NCI-H226 (cell line): ENCODE data around the gene PATJ.
"Not testable (repeated sequence)": the region's sequence is repeated elsewhere in the genome, so short reads cannot be mapped to it uniquely, and the experiment has no call there.

ENCODE experiments used
- DNase-seq: peaks from one replicate; pipeline ENCODE4 v3.0.0-alpha.2; 2015

Gene PATJ

DNA sequence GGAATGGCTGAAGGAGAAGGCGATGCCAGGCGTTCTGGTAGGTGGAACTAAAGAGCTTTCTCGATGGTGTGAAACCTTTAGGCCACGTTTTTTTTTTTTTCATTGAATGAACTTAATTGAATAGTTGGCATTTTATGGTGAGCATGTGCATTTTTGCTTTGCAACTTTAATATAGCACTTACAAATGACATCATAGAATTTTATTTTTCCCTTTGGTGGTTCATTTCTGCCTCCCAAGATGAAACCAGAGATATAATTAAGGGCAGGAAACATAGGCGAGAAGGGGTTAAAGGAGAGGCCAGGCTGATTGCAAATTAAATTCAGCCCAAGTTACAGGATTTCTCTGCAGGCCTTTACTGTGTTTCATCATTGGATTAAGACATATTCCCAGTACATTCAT is 366.8 kb downstream of the PATJ start:
- DNase-seq = no peak

DNA sequence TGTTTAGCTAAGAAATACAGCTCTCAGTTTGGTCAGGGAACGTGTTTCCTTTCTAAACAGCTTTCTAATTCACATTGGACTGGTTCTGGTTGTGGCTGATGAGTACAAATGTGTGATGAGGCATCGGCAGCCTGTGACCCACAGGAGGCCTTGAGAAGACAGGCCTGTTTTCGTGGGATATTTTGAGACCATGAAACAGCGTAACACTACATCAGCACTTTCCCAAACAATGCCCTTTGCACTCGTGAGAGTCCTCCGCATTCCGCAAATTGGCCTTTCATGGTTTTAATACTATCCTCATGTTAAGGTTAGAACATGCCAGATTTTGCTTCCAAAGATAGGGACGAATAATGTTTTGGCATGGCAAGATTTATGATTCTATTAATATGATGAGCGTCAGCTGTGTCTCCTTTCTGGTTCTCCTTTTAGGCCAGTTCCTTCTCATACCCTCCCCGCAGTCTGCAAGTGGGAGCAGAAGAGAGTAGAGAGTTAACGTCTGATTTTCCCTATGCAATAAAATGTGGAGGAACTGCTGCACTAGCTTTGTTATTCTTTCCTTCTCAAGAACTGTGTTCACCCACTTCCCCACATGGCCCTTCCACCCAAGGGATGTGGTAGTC is 368.0 kb downstream of the PATJ start:
- DNase-seq = no peak

DNA sequence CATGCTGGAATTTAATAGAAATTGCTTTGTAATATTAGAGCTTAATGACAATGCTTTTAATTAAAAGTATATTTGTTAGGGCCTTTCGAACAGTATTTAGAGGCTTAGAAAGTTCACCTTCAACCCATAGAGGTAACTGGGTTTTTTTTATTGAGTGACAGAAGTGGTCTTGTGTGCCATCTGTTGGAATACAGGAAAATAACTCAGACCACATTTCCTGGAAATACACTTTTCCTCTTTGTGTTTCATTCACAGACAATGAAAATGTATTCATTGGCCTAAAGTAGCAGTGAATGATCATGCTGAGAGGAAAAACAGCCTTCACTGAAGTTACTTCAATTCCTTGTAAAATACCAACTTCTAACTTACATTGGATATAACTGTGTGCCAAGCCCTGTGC is 368.8 kb downstream of the PATJ start:
- no peak for DNase-seq

DNA sequence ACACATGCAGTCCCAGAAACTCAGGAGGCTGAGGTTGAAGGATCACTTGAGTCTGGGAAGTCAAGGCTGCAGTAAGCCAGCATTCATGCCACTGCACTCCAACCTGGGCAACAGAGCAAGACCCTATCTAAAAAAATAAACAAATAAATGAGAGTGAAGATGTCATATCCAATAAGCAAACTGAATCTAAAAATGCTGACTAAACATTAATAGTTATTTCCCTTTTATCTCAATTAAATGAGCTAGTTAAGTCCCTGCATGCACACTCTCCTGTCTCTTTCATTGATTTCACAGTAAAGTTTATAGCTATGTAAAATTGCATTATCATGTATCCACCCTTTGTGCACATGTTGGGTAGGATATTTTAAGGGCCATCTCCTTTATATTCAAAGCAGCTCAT is 371.2 kb downstream of the PATJ start:
- DNase-seq = no peak

DNA sequence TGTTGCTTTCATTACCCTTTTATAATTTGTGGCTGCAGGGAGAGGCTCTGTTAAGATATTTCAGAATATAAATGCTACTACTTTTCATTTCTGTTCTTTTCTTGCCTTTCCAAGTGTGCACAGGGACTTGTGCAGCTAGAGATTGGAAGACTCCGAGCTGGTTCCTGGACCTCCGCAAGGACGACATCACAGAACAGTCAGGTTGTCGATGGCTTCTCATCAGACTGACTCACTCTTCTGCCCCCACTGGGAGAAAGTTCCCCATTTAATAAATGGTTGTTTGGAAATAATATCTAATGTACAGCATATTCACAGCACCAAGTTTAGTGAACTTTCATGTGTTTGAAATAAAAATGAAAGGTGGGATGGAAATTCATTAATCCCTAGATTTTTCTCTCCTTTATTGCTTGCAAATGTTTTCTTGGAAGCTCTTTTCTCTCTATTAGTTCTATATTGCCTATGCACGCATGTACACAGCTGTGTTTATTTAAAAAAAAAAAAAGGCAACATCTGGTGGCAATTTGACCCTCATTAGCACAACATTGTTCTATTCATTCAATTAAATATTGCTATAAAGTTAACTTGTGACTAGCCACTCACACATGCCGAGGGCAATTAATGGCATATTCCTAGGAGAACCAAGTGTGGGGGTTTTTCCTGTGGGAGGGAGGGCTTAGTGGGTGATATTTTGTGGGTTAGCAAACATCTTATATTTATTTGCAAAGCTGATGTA is 374.9 kb downstream of the PATJ start:
- no peak for DNase-seq

DNA sequence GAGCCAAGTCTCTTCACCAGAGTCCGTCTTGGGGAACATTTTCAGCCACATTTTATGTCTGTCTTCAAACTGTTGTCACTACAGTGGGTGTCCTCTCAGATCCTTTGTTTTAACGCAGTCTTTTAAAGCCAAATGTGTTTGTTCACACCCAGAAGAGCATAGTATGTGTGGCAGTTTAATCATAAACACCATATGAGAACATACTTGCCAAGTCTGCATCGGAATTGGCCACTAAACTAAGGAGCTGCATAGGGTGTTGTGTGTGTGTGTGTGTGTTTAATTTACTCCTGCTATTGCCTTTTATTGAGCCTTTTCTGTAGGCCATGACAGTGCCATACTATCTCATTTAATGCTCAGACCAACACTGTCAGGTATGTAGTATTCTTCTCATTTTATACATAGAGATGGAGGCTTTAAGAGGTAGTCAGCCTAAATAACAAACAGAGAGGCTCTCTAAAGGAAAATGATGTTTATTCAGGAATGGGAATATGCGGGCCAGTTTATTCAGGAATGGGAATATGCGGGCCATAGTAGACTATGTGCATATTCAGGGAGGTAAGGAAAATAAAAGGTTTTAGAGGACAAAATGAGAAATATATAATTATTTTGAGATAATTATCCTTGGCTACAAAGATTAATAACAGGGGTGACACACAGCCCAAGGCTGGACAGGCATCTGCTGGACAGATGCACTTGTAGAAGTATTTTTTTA is 384.5 kb downstream of the PATJ start:
- no peak for DNase-seq

DNA sequence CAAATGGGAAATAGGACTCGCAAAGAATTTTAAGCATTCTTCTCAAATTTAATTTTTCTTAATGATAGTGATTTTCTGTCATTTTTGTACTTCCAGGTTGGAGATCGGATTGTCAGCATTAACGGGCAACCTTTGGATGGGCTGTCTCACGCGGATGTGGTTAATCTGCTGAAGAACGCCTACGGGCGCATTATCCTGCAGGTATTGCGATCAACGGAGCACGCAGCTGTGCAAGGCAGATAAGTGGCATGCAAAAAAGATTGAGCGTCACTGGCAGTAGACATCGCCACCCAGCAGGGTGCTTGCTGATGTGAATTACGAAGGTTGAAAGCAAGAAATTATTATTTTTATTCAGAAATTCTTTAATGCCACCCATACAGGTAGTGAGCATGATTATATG is 386.5 kb downstream of the PATJ start:
- DNase-seq = no peak

DNA sequence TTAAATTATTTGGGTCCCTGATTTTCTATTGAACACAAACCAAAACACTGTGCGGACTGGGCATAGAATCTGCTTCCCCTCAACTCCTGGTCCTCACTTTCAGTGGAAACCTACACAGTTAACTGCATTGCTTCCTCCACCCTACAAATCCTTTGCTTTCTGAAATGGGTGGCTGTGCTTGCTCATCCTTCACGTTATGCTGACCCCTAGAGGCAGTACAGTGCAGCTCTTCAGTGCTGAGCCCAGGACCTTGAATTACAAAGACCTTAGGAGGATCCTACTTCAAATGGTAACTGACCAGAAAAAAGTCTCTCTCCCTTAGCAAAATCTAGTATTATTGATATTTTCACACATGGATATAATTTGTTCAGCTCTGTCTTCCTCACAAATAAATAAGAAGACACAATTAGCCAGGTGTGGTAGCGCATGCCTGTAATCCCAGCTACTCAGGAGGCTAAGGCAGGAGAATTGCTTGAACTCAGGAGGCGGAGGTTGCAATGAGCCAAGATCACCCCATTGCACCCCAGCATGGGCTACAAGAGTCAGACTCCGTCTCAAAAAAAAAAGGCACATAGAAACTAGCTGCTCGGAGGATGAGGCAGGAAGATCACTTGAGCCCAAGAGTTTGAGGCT is 388.9 kb downstream of the PATJ start:
- DNase-seq = peak; percentile 44

DNA sequence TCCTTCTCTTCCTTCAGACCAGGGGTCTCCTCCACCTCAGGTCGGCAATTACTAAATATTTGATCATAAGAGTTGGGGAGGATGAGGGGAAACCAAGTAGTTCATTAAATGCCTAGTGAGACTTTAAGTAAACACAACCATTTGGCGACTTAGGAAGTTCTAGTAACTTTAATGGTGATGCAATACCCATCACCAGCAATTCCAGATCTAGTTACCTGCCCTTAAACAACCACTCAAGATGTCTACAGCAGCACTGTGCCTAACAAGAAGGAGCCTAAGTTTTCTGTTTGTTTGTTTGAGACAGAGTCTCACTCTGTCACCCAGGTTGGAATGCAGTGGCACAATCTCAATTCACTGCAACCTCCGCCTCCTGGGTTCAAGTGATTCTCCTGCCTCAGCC is 395.7 kb downstream of the PATJ start:
- no peak for DNase-seq

DNA sequence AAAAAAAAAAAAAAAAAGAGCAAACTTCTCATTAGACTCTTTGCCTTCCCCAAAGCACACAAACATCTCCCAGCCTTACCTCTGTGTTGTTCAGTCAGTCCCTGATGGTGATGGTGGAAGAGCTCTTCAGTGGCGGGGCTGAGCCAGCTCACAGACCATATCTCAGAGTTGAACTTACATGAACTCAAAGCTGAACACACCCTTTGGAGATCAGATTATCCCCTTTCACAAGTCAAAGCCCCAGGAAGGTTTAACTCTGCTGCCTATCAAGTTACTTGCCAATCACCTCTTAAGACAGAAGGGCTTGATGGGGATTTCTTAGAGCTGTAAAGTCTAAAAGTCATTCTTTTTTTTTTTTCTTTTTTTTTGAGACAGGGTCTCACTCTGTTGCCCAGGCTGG is 397.1 kb downstream of the PATJ start:
- DNase-seq = no peak

DNA sequence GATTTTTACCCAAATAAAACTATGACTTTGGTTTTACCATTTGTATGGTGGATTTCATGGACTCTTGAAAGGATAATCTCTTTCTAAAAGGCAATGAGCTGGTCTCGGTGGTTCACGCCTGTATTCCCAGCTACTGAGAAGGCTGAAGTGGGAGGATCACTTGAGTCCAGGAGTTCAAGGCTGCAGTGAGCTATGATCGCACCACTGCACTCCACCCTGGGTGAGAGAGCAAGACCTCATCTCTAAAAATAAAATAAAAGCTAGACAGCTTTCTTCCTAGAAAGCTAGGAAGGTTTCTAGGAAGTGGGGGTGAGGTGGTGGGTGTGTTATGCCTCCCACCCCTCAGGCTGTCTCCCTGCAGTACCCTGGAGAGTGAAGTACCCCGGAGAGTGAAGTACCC is 398.4 kb downstream of the PATJ start:
- DNase-seq = no peak

DNA sequence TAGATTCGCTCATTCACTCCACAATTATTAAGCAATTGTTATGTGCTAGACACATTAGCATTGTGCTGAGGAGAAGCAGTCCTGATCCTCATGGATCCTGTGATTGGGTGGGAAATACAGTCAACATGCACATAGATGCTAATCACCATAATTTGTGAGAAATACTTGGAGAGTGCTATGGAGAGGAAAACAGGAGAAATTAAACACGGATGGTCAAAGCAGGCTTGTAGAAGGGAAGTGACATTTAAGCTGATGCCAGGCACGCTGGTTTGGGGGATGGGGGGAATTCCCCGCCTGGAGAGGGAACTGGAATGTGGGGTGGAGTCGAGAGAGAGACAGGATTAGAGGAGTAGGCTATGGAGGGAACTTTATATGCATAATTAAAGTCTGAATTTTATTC is 400.2 kb downstream of the PATJ start:
- no peak for DNase-seq

DNA sequence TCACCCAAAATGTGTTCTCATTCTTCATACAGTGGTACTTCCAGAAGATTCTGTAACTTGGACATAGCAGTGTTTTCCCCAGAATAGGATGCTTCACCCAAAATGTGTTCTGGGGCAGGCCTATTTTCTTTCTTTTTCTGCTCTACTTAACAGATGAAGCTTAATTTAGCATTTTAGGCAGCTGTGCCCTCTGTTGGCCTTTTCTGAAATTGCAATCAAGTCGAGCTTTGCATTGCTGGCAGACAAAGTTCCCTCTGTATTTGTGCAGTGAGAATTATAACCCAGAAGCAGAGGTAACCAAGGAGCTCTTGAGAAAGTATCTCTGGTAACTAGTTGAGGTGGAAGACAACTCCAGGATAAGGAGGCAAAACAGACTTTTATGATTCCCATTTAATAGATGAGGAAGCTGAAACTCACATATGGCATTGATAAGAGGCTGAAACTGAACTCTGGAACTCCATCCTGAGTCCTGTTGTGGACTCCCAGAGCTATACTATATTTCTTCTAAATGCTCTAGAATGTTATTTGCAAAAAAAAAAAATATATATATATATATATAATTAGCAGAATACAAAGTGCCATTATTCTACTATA is 402.1 kb downstream of the PATJ start:
- peak; percentile 24 for DNase-seq

DNA sequence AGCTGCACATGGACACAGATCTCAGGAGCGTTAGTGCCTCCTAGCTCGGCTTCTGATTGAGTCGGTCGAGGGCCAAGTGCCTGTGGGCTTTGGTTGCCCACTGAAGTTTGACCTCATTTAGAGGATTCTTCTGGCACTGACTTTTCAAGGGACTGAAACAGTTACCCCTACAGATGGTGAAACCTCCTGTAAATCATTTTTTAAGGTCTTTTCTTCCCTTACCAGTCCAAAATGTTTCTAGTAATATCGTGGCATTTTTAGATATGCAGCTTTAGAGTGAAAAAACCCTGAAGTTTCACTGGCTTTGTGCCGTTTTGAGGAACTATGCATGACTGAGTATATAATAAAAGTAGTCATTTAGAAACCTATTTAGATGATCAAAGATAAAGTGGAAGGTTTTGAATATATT is 417.7 kb downstream of the PATJ start:
- no peak for DNase-seq

DNA sequence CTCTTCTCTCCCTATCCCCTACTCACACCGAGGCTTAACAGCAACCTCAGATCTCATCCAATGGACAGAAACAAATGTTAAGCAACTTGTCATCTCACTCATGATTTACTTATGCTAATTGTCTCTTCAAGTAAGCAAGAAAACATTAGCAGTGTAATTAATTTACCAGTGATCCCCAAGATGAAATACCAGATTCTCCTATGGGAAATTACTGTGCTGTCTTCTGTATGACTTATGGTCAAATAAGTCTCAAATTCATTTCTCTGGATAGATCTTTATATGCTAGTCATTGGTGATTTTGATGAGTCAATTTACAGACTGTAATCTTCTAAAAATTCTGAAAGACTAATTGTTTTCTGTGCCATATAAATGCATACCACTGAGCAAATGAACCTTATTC is 419.4 kb downstream of the PATJ start:
- DNase-seq = no peak

DNA sequence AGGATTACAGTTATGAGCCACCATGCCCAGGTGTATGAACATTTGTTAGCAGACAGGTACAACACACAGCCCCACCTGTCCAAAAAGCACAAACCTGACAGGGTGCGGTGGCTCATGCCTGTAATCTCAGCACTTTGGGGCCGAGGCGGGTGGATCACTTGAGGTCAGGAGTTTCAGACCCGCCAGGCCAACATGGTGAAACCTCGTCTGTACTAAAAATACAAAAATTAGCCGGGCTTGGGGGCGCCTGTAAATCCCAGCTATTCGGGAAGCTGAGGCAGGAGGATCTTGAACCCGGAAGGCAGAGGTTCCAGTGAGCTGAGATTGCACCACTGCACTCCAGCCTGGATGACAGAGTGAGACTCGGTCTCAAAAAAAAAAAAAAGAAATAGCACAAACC is 428.1 kb downstream of the PATJ start:
- DNase-seq = not testable (repeated sequence)

DNA sequence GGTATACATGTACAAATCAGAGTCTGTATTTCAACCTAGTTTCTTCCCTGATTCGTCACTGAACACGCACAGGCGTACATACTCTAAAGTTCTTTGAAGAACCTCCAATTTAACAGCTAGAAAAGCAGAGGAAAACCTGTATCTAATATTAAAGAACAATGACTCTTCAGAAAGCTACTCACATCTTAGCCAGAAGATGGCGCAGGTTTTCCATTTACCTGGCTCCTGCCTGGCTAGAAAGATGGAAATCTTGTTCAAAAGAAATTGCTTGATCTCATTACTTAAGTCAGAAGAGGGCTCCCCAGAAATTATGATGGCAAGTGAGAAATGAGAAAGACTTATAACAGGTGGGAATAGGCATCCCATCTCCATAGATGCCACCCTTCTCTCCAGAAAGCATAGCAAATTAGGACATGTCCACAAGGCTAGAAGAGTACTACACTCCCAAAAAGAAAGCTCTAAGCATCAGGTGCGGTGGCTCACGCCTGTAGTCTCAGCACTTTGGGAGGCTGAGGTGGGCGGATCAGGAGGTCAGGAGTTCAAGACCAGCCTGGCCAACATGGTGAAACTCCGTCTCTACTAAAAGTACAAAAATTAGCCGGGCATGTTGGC is 433.4 kb downstream of the PATJ start:
- peak; percentile 5 for DNase-seq

DNA sequence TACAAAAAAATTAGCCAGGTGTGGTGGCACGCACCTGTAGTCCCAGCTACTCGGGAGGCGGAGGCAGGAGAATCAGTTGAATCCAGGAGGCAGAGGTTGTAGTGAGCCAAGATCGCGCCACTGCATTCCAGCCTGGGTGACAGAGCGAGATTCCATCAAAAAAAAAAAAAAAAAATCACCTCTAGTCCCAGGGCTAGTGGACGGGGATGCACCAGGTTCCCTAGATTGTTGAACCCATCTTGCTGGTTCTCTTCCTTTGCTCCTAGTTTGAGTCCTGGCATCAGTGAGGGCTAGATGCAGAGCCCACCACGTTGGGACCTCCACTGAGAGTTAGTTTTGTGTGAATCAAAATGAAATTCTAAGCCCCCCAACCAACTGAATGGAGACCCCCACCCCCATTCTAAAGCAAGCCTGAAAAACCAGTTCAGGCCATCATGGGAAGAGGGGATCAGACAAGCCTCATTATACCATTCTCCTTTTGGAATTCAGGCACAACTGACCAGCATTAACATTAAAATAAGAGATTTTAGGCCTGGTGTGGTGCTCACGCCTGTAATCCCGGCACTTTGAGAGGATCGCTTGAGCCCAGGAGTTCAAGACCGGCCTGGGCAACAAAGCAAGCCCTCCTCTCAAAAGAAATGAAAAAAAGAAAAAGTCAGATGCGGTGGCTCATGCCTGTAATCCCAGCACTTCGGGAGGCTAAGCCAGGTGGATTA is 434.5 kb downstream of the PATJ start:
- no peak for DNase-seq

DNA sequence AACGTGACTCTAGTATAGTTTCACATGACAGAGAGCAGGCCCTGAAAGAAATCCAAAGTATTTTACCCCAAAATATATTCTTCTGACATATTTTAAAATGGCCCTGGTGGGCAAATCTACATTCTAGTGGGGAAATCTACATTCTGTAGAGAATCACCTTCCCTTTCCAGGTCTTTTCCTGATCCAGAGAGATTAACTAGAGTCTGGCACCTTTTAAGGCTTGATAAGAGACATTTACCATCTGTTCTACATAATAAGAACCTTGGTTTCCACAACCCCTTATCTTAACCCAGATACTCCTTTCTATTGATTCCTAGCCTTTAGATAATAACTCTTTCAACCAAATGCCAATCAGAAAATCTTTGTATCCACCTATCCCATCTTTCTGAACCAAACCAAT is 435.3 kb downstream of the PATJ start:
- no peak for DNase-seq

DNA sequence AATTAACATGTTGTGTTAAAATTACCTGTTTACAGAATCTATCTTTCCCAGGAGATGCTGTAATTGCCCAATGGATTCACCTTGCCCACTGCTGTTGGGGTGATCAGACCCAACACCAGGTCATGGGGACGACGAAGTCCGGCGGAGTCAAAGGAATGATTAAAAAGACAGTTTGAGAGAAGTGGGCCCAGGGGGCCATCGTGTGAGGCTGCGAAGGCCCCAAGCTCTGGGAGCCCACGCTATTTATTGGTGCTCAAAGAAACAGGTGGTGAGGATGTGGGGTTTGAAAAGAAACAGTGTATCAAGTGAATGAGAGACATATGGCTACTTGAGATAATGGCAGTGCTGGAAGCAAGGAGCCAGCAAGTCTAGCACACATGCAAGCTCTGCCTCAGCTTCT is 436.1 kb downstream of the PATJ start:
- DNase-seq = no peak

DNA sequence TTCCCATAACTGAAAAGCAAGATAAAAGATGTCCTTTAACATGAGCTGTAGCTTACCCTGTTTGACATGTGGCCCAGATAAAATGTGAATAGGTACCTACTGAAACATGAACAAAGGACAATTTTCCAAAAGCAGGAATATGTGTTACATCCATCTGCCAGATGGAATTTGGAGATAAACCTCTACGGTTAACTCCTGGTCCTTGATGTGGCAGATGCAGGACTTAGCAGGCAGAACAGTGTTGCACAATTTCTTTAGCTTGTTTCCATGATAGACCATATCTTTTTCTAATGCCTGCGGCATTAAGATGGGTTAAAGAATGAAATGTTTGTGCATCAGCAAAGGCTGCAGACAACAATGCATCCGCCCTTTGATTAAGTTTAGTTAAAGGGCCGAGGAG is 437.8 kb downstream of the PATJ start:
- not testable (repeated sequence) for DNase-seq

DNA sequence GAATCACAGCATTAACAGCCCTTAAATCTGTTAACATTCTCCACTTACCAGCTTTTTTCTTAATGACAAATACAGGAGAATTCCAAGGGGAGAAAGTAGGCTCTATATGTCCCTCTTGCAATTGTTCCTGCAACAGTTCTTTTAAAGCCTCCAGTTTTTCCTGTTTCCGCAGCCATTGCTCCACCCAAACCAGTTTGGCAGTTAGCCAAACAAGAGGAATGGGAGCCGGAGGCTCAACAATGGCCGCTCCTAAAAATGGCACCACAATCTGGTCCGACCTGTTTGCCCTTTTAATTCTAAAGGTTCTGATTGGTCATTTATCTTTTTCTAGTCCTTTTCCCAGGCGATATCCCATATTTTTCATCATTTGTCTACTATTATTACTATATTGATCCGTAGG is 438.4 kb downstream of the PATJ start:
- DNase-seq = no peak
